IMR-90 (cell line): ENCODE data around the gene FTL. TPM values are rescaled to one million over a fixed set of nuclear protein-coding genes. Genes with fewer than 3 reads are reported as not detected.

Experiments
- ATAC-seq: fragments of 200-7000 bp; cut with Tn5 transposase; 2 replicates; pipeline ENCODE4 v1.9.1; 2020; ENCODE audit warnings: low read depth, mild to moderate bottlenecking, moderate library complexity
- BruUV-seq: library from RNA; stranded (reverse); fragments of 400-500 nt; replicated peaks from 2 replicates; lab custom pipeline; 2021; lab: Mats Ljungman, UMichigan
- CTCF ChIA-PET: fragments of 300-600 bp; formaldehyde crosslinking; extraction: SDS; loops from one replicate; lab custom pipeline; 2021; ENCODE audit warnings: antibody characterized with exemption; lab: Yijun Ruan, JAX
- POLR2A ChIA-PET: fragments of 300-600 bp; sonication (Branson Sonifier 250); formaldehyde crosslinking; loops from one replicate; lab custom pipeline; 2022; ENCODE audit warnings: antibody characterized with exemption; ENCODE audit not compliant: unreplicated experiment; lab: Charles Lee
- DNase-seq: peaks from one replicate; pipeline ENCODE4 v3.0.0; 2013
- H2AFZ ChIP-seq: replicated peaks from 2 replicates; pipeline ENCODE3; 2013; ENCODE audit warnings: low read length, mild to moderate bottlenecking; ENCODE audit not compliant: poor library complexity
- H2AK5ac ChIP-seq: 2 replicates; pipeline ENCODE4 v1.6.1; 2013; ENCODE audit warnings: low read depth, low read length, inconsistent platforms
- H2AK9ac ChIP-seq: replicated peaks from 2 replicates; pipeline ENCODE3; 2013; ENCODE audit warnings: mild to moderate bottlenecking, low read depth, low read length, moderate library complexity; ENCODE audit not compliant: poor library complexity
- H2BK120ac ChIP-seq: 2 replicates; pipeline ENCODE4 v1.6.1; 2013; ENCODE audit warnings: low read depth, low read length, inconsistent platforms
- H2BK15ac ChIP-seq: 3 replicates; pipeline ENCODE4 v1.6.1; 2013; ENCODE audit warnings: low read depth, low read length, inconsistent platforms
- H2BK20ac ChIP-seq: 2 replicates; pipeline ENCODE4 v1.6.1; 2013; ENCODE audit warnings: low read depth, mild to moderate bottlenecking, inconsistent platforms, low read length, moderate library complexity
- H2BK5ac ChIP-seq: 2 replicates; pipeline ENCODE4 v1.6.1; 2013; ENCODE audit warnings: mild to moderate bottlenecking, low read depth, low read length, inconsistent platforms; ENCODE audit not compliant: poor library complexity, severe bottlenecking
- H3K14ac ChIP-seq: replicated peaks from 2 replicates; pipeline ENCODE4 v1.6.1; 2013; ENCODE audit warnings: low read depth, low read length, inconsistent platforms
- H3K18ac ChIP-seq: 2 replicates; pipeline ENCODE4 v1.6.1; 2013; ENCODE audit warnings: low read depth, low read length, control low read depth
- H3K23ac ChIP-seq: 2 replicates; pipeline ENCODE4 v1.6.1; 2013; ENCODE audit warnings: low read depth, low read length, inconsistent platforms
- H3K27ac ChIP-seq: 2 replicates; pipeline ENCODE4 v1.5.1; 2013; ENCODE audit warnings: mild to moderate bottlenecking, control low read depth, low read length; ENCODE audit not compliant: insufficient read depth
- H3K27me3 ChIP-seq: 2 replicates; pipeline ENCODE4 v1.6.1; 2013; ENCODE audit warnings: low read length; ENCODE audit not compliant: control insufficient read depth, insufficient read depth
- H3K36me3 ChIP-seq: 2 replicates; pipeline ENCODE4 v1.6.1; 2013; ENCODE audit warnings: low read length, mixed read lengths; ENCODE audit not compliant: control insufficient read depth, insufficient read depth
- H3K4ac ChIP-seq: 2 replicates; pipeline ENCODE4 v1.6.1; 2013; ENCODE audit warnings: low read depth, low read length, inconsistent platforms
- H3K4me1 ChIP-seq: 2 replicates; pipeline ENCODE4 v1.6.1; 2013; ENCODE audit warnings: low read length, mixed read lengths; ENCODE audit not compliant: control insufficient read depth, insufficient read depth
- H3K4me2 ChIP-seq: 2 replicates; pipeline ENCODE4 v1.6.1; 2013; ENCODE audit warnings: low read depth, mild to moderate bottlenecking, control low read depth, low read length, moderate library complexity
- H3K4me3 ChIP-seq: 2 replicates; pipeline ENCODE4 v1.5.1; 2013; ENCODE audit warnings: low read depth, mild to moderate bottlenecking, control low read depth, low read length, moderate library complexity; ENCODE audit not compliant: insufficient read depth
- H3K56ac ChIP-seq: 2 replicates; pipeline ENCODE4 v1.6.1; 2013; ENCODE audit warnings: low read length, inconsistent platforms; ENCODE audit not compliant: insufficient read depth; ENCODE audit errors: extremely low read depth
- H3K79me1 ChIP-seq, 2 experiments: 2 replicates each; pipeline ENCODE4 v1.6.1; 2013; ENCODE audit warnings: low read length in 2 of 2, inconsistent platforms in 1 of 2, low read depth in 1 of 2
- H3K9ac ChIP-seq: 2 replicates; pipeline ENCODE4 v1.6.1; 2013; ENCODE audit warnings: low read depth, low read length, control low read depth
- H3K9me1 ChIP-seq: 2 replicates; pipeline ENCODE4 v1.6.1; 2013; ENCODE audit warnings: low read length, inconsistent platforms; ENCODE audit not compliant: insufficient read depth
- H3K9me3 ChIP-seq: 2 replicates; pipeline ENCODE4 v1.6.1; 2013; ENCODE audit warnings: low read length; ENCODE audit not compliant: control insufficient read depth, insufficient read depth
- H4K20me1 ChIP-seq: 2 replicates; pipeline ENCODE4 v1.6.1; 2013; ENCODE audit warnings: low read length, inconsistent platforms; ENCODE audit not compliant: insufficient read depth
- H4K5ac ChIP-seq: 2 replicates; pipeline ENCODE4 v1.6.1; 2013; ENCODE audit warnings: mild to moderate bottlenecking, low read depth, low read length, control low read depth
- H4K8ac ChIP-seq, 2 experiments: 2 replicates each; pipeline ENCODE4 v1.6.1; 2013; ENCODE audit warnings: low read depth in 2 of 2, low read length in 2 of 2, control low read depth in 1 of 2, inconsistent platforms in 1 of 2
- H4K91ac ChIP-seq: 2 replicates; pipeline ENCODE4 v1.6.1; 2013; ENCODE audit warnings: low read depth, low read length, inconsistent platforms; ENCODE audit not compliant: insufficient read depth
- MAZ ChIP-seq: IDR thresholded peaks from 2 replicates; pipeline ENCODE4 v1.6.1; 2012; ENCODE audit warnings: low read depth, mild to moderate bottlenecking, low read length, improper control_type of control experiment, moderate library complexity, borderline replicate concordance
- MXI1 ChIP-seq: IDR thresholded peaks from 2 replicates; pipeline ENCODE4 v1.6.1; 2012; ENCODE audit warnings: low read depth, mild to moderate bottlenecking, low read length, moderate library complexity, borderline replicate concordance
- SMC3 ChIP-seq: fragments of 150-350 bp; IDR thresholded peaks from 2 replicates; pipeline ENCODE4 v1.6.1; 2016; ENCODE audit warnings: low read depth, mild to moderate bottlenecking, antibody characterized with exemption, low read length, moderate library complexity
- WGBS, 2 experiments: methylation state at CpG; one replicate each; pipeline versions ENCODE4 v1.1.5 to v1.1.7; 2013; ENCODE audit warnings: missing lambda C conversion rate in 2 of 2; ENCODE audit not compliant: insufficient read length in 1 of 2; ENCODE audit errors: extremely low coverage in 2 of 2; 5-methylcytosine and 5-hydroxymethylcytosine counted together
- dilution Hi-C: fragments of 300-500 bp; cut with HindIII; formaldehyde crosslinking; loops from one replicate; pipeline ENCODE4 v1.14.3; 2018; ENCODE audit warnings: low sequenced_read_pairs; ENCODE audit not compliant: unreplicated experiment
- in situ Hi-C: fragments of 300-500 bp; cut with MboI; formaldehyde crosslinking; loops from 3 replicates; pipeline ENCODE4 v1.14.3; 2019; ENCODE audit warnings: low sequenced_read_pairs, inconsistent platforms, mixed read lengths
- intact Hi-C: fragments of 100-400 bp; cut with micrococcal nuclease; formaldehyde crosslinking; loops from 2 replicates; pipeline ENCODE4 v1.10.0; 2022
- polyA plus RNA-seq, 3 experiments: library from polyadenylated mRNA; depleted of rRNA; stranded (reverse); fragments of >200 nt; gene quantifications; 2 replicates each; pipeline ENCODE4 v1.2.3, GENCODE V29; 2012; ENCODE audit warnings: low replicate concordance in 1 of 3
- total RNA-seq: library from RNA; depleted of rRNA; stranded (reverse); fragments of >200 nt; gene quantifications from 2 replicates; pipeline ENCODE4 v1.2.3, GENCODE V29; 2012
- TF ChIP-seq, protein P1 (sequence below): fragments of 150-350 bp; IDR thresholded peaks from 2 replicates; pipeline ENCODE4 v1.6.1; 2017; ENCODE audit warnings: mild to moderate bottlenecking, antibody characterized with exemption, low read length, low read depth

FTL gene
- total and polyA plus RNA-seq, 2 of the 4 experiments (the other 2 are of a cell fraction), result 1,057 to 2,944 TPM

- dilution Hi-C loops, result no loop called here
- Histone ChIP-seq H3K4me3 (no peak overlapping the region), H4K5ac (no peak overlapping the region), H4K91ac (no peak overlapping the region), H3K14ac (0 out of 2 replicates have a peak overlapping the region, but pooled peaks have one; percentile 37), H3K27ac (no peak overlapping the region), H2BK5ac (no peak overlapping the region), H3K56ac (no peak overlapping the region), H3K9me1 (0 out of 2 replicates have a peak, but pooled peaks cover 6% of the 10 kb centered on the region), H3K18ac (no peak overlapping the region), H3K27me3 (no peaks in the 10 kb centered on the region), H2AK9ac (no peak overlapping the region), H2AFZ (no peak overlapping the region), H3K4me2 (peak overlapping the region; percentile 10; the same call in 1 of the 2 replicates), H4K8ac (0 out of 4 replicates have a peak overlapping the region, but pooled peaks of 1 of the 2 experiments have one; percentile 5), H2AK5ac (no peak overlapping the region), H2BK120ac (no peak overlapping the region), H3K36me3 (no peaks in the 10 kb centered on the region; the same call in 1 of the 2 replicates), H2BK15ac (no peak overlapping the region), H2BK20ac (no peak overlapping the region), H3K4me1 (peaks cover 5% of the 10 kb centered on the region; the same call in 1 of the 2 replicates), H3K79me1 (peaks cover 9 to 12% of the 10 kb centered on the region in 2 experiments; a peak in 3 of 4 replicates), H3K9ac (no peak overlapping the region), H3K4ac (no peak overlapping the region), H3K23ac (no peak overlapping the region), H3K9me3 (peaks cover 5% of the 10 kb centered on the region; the same call in 1 of the 2 replicates), H4K20me1 (no peaks in the 10 kb centered on the region)
- POLR2A ChIA-PET, result no interaction called here
- intact Hi-C loops, result no loop called here
- BruUV-seq, result no TSS peak
- DNase-seq, result no peak
- WGBS, 2 experiments, result 40% methylated on average over 2 of the region's 9 CpGs; no CpG with 5 or more reads in 1 of the 2 experiments
- CTCF ChIA-PET, result interaction anchor here (0.5 to 2.4 kb wide), 2 partner anchors 20 to 21 kb away, joined by 3 to 8 read pairs; no protein-coding TSS in a partner anchor
- in situ Hi-C loops, result no loop called here
- no peak for TF ChIP-seq MAZ
- no peak for TF ChIP-seq MXI1
- TF ChIP-seq, protein P1, sequence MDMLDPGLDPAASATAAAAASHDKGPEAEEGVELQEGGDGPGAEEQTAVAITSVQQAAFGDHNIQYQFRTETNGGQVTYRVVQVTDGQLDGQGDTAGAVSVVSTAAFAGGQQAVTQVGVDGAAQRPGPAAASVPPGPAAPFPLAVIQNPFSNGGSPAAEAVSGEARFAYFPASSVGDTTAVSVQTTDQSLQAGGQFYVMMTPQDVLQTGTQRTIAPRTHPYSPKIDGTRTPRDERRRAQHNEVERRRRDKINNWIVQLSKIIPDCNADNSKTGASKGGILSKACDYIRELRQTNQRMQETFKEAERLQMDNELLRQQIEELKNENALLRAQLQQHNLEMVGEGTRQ, result no peak
- no peak for TF ChIP-seq SMC3
- no peak for ATAC-seq
Measured at GRCh38 chr19:48950830-48951519, 14.1 kb upstream of the FTL start.
